HCT116 (cell line): ENCODE results near the gene TTLL7. TPM values are rescaled to one million over a fixed set of nuclear protein-coding genes. Genes with fewer than 3 reads are reported as not detected.

ENCODE experiments used
- ATAC-seq: fragments of 200-7000 bp; cut with Tn5 transposase; 2 replicates; pipeline ENCODE4 v1.9.1; 2020; ENCODE audit warnings: mild to moderate bottlenecking, moderate library complexity
- BruUV-seq: library from RNA; stranded (reverse); fragments of 400-500 nt; replicated peaks from 2 replicates; lab custom pipeline; 2021; lab: Mats Ljungman, UMichigan
- CTCF ChIA-PET: fragments of 300-600 bp; sonication (Branson Sonifier 250); formaldehyde crosslinking; loops from one replicate; lab custom pipeline; 2021; ENCODE audit warnings: antibody characterized with exemption; lab: Charles Lee
- POLR2A ChIA-PET: fragments of 300-600, 350-600 bp; sonication (Branson Sonifier 250); formaldehyde crosslinking; loops from one replicate; lab custom pipeline; 2021; ENCODE audit warnings: antibody characterized with exemption; lab: Charles Lee
- RAD21 ChIA-PET, 2 experiments: fragments of 300-600 bp; sonication (Branson Sonifier 250); formaldehyde crosslinking; loops; one replicate each; lab custom pipeline; 2023; ENCODE audit warnings: low total read pairs in 2 of 2; ENCODE audit not compliant: uncharacterized antibody in 2 of 2, unreplicated experiment in 2 of 2, low non-redundant PET in 1 of 2; lab: Charles Lee
- DNase-seq: peaks from one replicate; pipeline ENCODE4 v3.0.0-alpha.2; 2010; ENCODE audit warnings: low read depth, low spot score
- H2AFZ ChIP-seq: fragments of 200-600 bp; shearing (Covaris generic), sonication (generic); 2 replicates; pipeline ENCODE4 v1.6.1; 2017; ENCODE audit warnings: low read depth, mixed run types, mixed read lengths, antibody characterized with exemption, low read length; ENCODE audit not compliant: poor library complexity, severe bottlenecking
- H3K27ac ChIP-seq: 2 replicates; pipeline ENCODE4 v1.5.1; 2012; ENCODE audit warnings: low read depth, low read length
- H3K27me3 ChIP-seq: fragments of 200-600 bp; sonication (generic); 2 replicates; pipeline ENCODE4 v1.6.1; 2016; ENCODE audit warnings: mixed run types, low read length, mixed read lengths; ENCODE audit not compliant: insufficient read depth
- H3K36me3 ChIP-seq, 2 experiments: fragments of 200-500 bp in 1 of 2; fragments of 200-600 bp in 1 of 2; sonication (Bioruptor generic) in 1 of 2; sonication (generic) in 1 of 2; 2 replicates each; pipeline versions ENCODE4 v1.5.1 to v1.6.1; 2014 to 2016; ENCODE audit warnings: low read length in 2 of 2, inconsistent platforms in 1 of 2, mixed read lengths in 1 of 2, mixed run types in 1 of 2; ENCODE audit not compliant: insufficient read depth in 2 of 2, control insufficient read depth in 1 of 2
- H3K4me1 ChIP-seq, 2 experiments: fragments of 200-600 bp in 1 of 2; sonication (generic) in 1 of 2; 2 replicates each; pipeline versions ENCODE4 v1.5.1 to v1.6.1; 2012 to 2017; ENCODE audit warnings: low read length in 2 of 2, inconsistent platforms in 1 of 2, mild to moderate bottlenecking in 1 of 2, mixed read lengths in 1 of 2, mixed run types in 1 of 2, moderate library complexity in 1 of 2; ENCODE audit not compliant: insufficient read depth in 2 of 2, control insufficient read depth in 1 of 2
- H3K4me2 ChIP-seq: fragments of 200-600 bp; sonication (generic); 2 replicates; pipeline ENCODE4 v1.6.1; 2017; ENCODE audit warnings: mixed run types, low read length, mixed read lengths
- H3K4me3 ChIP-seq, 2 experiments: fragments of 200-600 bp in 1 of 2; sonication (generic) in 1 of 2; replicated peaks in 1 of 2; 2 replicates each; pipeline ENCODE4 v1.5.1; 2011 to 2016; ENCODE audit warnings: low read length in 2 of 2, control low read depth in 1 of 2, low read depth in 1 of 2, mild to moderate bottlenecking in 1 of 2, mixed read lengths in 1 of 2, mixed run types in 1 of 2
- H3K79me2 ChIP-seq: fragments of 200-600 bp; sonication (generic); 2 replicates; pipeline ENCODE4 v1.6.1; 2017; ENCODE audit warnings: mild to moderate bottlenecking, mixed run types, low read length, moderate library complexity, mixed read lengths; ENCODE audit not compliant: insufficient read depth
- H3K9ac ChIP-seq: fragments of 200-600 bp; sonication (generic); 2 replicates; pipeline ENCODE4 v1.6.1; 2016; ENCODE audit warnings: low read length, mixed read lengths
- H3K9me2 ChIP-seq: fragments of 200-600 bp; sonication (generic), shearing (Covaris generic); 2 replicates; pipeline ENCODE4 v1.6.1; 2017; ENCODE audit warnings: mixed run types, mild to moderate bottlenecking, moderate library complexity; ENCODE audit not compliant: insufficient read depth
- H3K9me3 ChIP-seq, 2 experiments: fragments of 200-500 bp in 1 of 2; fragments of 200-600 bp in 1 of 2; sonication (Bioruptor generic) in 1 of 2; sonication (generic) in 1 of 2; 2 replicates each; pipeline ENCODE4 v1.6.1; 2014 to 2017; ENCODE audit warnings: low read length in 2 of 2, mixed read lengths in 2 of 2, inconsistent platforms in 1 of 2, low read depth in 1 of 2, mild to moderate bottlenecking in 1 of 2, mixed run types in 1 of 2, moderate library complexity in 1 of 2; ENCODE audit not compliant: control insufficient read depth in 1 of 2, insufficient read depth in 1 of 2
- H4K20me1 ChIP-seq: fragments of 200-600 bp; sonication (generic), shearing (Covaris generic); 2 replicates; pipeline ENCODE4 v1.6.1; 2017; ENCODE audit warnings: mixed run types, mild to moderate bottlenecking, moderate library complexity; ENCODE audit not compliant: insufficient read depth
- CBX3 ChIP-seq: IDR thresholded peaks from 2 replicates; pipeline ENCODE4 v1.6.1; 2012; ENCODE audit warnings: low read depth
- ELF1 ChIP-seq: IDR thresholded peaks from 2 replicates; pipeline ENCODE4 v1.6.1; 2012; ENCODE audit warnings: low read depth, borderline replicate concordance
- EZH2 ChIP-seq: fragments of 200-600 bp; sonication (generic); IDR thresholded peaks from 2 replicates; pipeline ENCODE4 v1.6.1; 2017; ENCODE audit warnings: antibody characterized with exemption, mixed run types
- EZH2phosphoT487 ChIP-seq: fragments of 200-600 bp; IDR thresholded peaks from 2 replicates; pipeline ENCODE4 v1.6.1; 2018; ENCODE audit warnings: antibody characterized with exemption, borderline replicate concordance
- POLR2A ChIP-seq: IDR thresholded peaks from 2 replicates; pipeline ENCODE4 v1.7.0; 2011; ENCODE audit warnings: borderline replicate concordance; ENCODE audit not compliant: insufficient read depth, insufficient read length; ENCODE audit errors: extremely low read depth
- POLR2AphosphoS5 ChIP-seq: IDR thresholded peaks from 2 replicates; pipeline ENCODE4 v1.6.1; 2011; ENCODE audit warnings: mild to moderate bottlenecking, low read depth, low read length, moderate library complexity
- SIN3A ChIP-seq: IDR thresholded peaks from 2 replicates; pipeline ENCODE4 v1.6.1; 2012; ENCODE audit warnings: low read depth
- TCF7L2 ChIP-seq: IDR thresholded peaks from 2 replicates; pipeline ENCODE4 v1.7.0; 2011; ENCODE audit warnings: borderline replicate concordance, inconsistent platforms; ENCODE audit not compliant: insufficient read depth, insufficient read length; ENCODE audit errors: extremely low read depth
- YY1 ChIP-seq: IDR thresholded peaks from 2 replicates; pipeline ENCODE4 v1.6.1; 2011; ENCODE audit warnings: low read length, low read depth, moderate library complexity, mild to moderate bottlenecking; ENCODE audit not compliant: insufficient replicate concordance; ENCODE audit errors: extremely low read depth
- ZFX ChIP-seq: fragments of 450-650 bp; IDR thresholded peaks from 2 replicates; pipeline ENCODE4 v1.6.1; 2017
- ZNF274 ChIP-seq: fragments of 200-500 bp; sonication (Bioruptor generic); IDR thresholded peaks from 2 replicates; pipeline ENCODE4 v1.6.1; 2014; ENCODE audit warnings: mild to moderate bottlenecking, low read depth, low read length, inconsistent platforms
- intact Hi-C: fragments of 100-400 bp; cut with micrococcal nuclease; formaldehyde crosslinking; loops from 2 replicates; pipeline ENCODE4 v1.10.0; 2022
- total RNA-seq: library from RNA; stranded (reverse); gene quantifications from one replicate; pipeline ENCODE4 v1.2.1, GENCODE V29; 2021; ENCODE audit not compliant: unreplicated experiment
- TF ChIP-seq, protein P1 (sequence below): IDR thresholded peaks from 2 replicates; pipeline ENCODE4 v1.6.1; 2012; ENCODE audit warnings: low read depth
- TF ChIP-seq, protein P2 (sequence below), 3 experiments: fragments of 200-600 bp in 1 of 3; sonication (generic) in 1 of 3; IDR thresholded peaks in 2 of 3; conservative IDR thresholded peaks in 1 of 3; 2 replicates each; pipeline ENCODE4 v1.5.1; 2012 to 2017; ENCODE audit warnings: low read depth in 2 of 3, low read length in 2 of 3, antibody characterized with exemption in 1 of 3, borderline replicate concordance in 1 of 3, control low read depth in 1 of 3, mild to moderate bottlenecking in 1 of 3, mixed read lengths in 1 of 3, mixed run types in 1 of 3, moderate library complexity in 1 of 3; ENCODE audit not compliant: insufficient read depth in 1 of 3

The TTLL7 gene
- total RNA-seq, 1 experiment from 2014 or later = 21.2 TPM

DNA sequence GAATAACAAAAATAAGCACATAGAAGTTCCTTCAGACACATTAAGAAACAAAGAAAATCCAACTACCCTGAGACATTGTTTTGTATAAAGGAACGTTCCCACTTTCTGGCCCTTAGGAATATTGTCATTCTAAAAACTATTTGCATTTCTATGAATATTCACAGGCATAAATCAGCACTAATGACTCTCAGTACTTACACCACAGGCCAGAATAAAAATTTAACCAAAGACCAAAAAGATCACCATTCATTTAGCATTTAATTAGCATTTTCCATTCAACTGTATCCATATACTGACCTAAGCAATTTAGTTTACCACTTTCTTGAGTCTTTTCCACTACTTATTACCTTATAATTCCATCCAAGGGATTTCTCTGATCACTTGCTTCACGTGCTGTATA is 75.4 kb downstream of the TTLL7 start:
- H3K4me3 ChIP-seq = no peak overlapping the region
- ChIA-PET CTCF (no interaction called here), RAD21 (no interaction called here), POLR2A (no interaction called here)
- peaks cover 0 to 5% of the 10 kb centered on the region in 2 experiments; a peak in 1 of 4 replicates for H3K36me3 ChIP-seq
- no TSS peak for BruUV-seq
- H3K79me2 ChIP-seq = no peaks in the 10 kb centered on the region
- no peak overlapping the region for H3K27ac ChIP-seq
- ATAC-seq = no peak
- no peak overlapping the region for H3K9ac ChIP-seq
- H4K20me1 ChIP-seq = no peaks in the 10 kb centered on the region
- H3K4me1 ChIP-seq = no peaks in the 10 kb centered on the region
- H2AFZ ChIP-seq = no peak overlapping the region
- H3K9me2 ChIP-seq = no peaks in the 10 kb centered on the region
- H3K27me3 ChIP-seq = no peaks in the 10 kb centered on the region
- intact Hi-C loops = no loop called here
- no peak for DNase-seq
- TF ChIP-seq CBX3 = no peak
- TF ChIP-seq POLR2A = no peak
- TF ChIP-seq TCF7L2 = no peak
- TF ChIP-seq ZFX = no peak
- no peak for TF ChIP-seq YY1
- TF ChIP-seq, protein P1, sequence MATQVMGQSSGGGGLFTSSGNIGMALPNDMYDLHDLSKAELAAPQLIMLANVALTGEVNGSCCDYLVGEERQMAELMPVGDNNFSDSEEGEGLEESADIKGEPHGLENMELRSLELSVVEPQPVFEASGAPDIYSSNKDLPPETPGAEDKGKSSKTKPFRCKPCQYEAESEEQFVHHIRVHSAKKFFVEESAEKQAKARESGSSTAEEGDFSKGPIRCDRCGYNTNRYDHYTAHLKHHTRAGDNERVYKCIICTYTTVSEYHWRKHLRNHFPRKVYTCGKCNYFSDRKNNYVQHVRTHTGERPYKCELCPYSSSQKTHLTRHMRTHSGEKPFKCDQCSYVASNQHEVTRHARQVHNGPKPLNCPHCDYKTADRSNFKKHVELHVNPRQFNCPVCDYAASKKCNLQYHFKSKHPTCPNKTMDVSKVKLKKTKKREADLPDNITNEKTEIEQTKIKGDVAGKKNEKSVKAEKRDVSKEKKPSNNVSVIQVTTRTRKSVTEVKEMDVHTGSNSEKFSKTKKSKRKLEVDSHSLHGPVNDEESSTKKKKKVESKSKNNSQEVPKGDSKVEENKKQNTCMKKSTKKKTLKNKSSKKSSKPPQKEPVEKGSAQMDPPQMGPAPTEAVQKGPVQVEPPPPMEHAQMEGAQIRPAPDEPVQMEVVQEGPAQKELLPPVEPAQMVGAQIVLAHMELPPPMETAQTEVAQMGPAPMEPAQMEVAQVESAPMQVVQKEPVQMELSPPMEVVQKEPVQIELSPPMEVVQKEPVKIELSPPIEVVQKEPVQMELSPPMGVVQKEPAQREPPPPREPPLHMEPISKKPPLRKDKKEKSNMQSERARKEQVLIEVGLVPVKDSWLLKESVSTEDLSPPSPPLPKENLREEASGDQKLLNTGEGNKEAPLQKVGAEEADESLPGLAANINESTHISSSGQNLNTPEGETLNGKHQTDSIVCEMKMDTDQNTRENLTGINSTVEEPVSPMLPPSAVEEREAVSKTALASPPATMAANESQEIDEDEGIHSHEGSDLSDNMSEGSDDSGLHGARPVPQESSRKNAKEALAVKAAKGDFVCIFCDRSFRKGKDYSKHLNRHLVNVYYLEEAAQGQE = no peak
- no peak for TF ChIP-seq ZNF274
- no peak for TF ChIP-seq ELF1
- no peak for TF ChIP-seq EZH2
- no peak for TF ChIP-seq POLR2AphosphoS5
- TF ChIP-seq, protein P2, sequence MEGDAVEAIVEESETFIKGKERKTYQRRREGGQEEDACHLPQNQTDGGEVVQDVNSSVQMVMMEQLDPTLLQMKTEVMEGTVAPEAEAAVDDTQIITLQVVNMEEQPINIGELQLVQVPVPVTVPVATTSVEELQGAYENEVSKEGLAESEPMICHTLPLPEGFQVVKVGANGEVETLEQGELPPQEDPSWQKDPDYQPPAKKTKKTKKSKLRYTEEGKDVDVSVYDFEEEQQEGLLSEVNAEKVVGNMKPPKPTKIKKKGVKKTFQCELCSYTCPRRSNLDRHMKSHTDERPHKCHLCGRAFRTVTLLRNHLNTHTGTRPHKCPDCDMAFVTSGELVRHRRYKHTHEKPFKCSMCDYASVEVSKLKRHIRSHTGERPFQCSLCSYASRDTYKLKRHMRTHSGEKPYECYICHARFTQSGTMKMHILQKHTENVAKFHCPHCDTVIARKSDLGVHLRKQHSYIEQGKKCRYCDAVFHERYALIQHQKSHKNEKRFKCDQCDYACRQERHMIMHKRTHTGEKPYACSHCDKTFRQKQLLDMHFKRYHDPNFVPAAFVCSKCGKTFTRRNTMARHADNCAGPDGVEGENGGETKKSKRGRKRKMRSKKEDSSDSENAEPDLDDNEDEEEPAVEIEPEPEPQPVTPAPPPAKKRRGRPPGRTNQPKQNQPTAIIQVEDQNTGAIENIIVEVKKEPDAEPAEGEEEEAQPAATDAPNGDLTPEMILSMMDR (IDR thresholded peaks at IDR 0.05 in 2 of 3, conservative IDR thresholded peaks at IDR 0.05 in 1 of 3; ENCODE audit: borderline replicate concordance in 1 of 3, insufficient read depth in 1 of 3, low read depth in 2 of 3, low read length in 2 of 3) = no peak
- TF ChIP-seq EZH2phosphoT487 = no peak
- no peak for TF ChIP-seq SIN3A
- H3K9me3 ChIP-seq = no peaks in the 10 kb centered on the region
- H3K4me2 ChIP-seq = no peak overlapping the region
